GM12891 (cell line): ENCODE measurements around the gene MYO1F.

ENCODE experiments used
- PAX5 ChIP-seq: IDR thresholded peaks from 2 replicates; pipeline ENCODE4 v1.6.1; 2011; ENCODE audit warnings: low read length, moderate library complexity, mild to moderate bottlenecking; ENCODE audit not compliant: insufficient read depth, severe bottlenecking
- POLR2A ChIP-seq: IDR thresholded peaks from 2 replicates; pipeline ENCODE4 v1.6.1; 2011; ENCODE audit warnings: low read depth, low read length, control low read depth
- POLR2AphosphoS5 ChIP-seq: IDR thresholded peaks from 2 replicates; pipeline ENCODE4 v1.6.1; 2011; ENCODE audit warnings: low read depth, low read length, control low read depth
- TAF1 ChIP-seq: IDR thresholded peaks from 2 replicates; pipeline ENCODE4 v1.6.1; 2011; ENCODE audit warnings: low read depth, low read length, control low read depth

- TF ChIP-seq TAF1 (no peak), POLR2AphosphoS5 (no peak), PAX5 (no peak), POLR2A (no peak)
Observed at GRCh38 chr19:8501981-8502380, 75.3 kb downstream of the MYO1F start.
